HG03457 (cell line): ENCODE measurements around the gene TMEM88.

ENCODE experiments used
- ATAC-seq: cut with Tn5 transposase; IDR thresholded peaks from one replicate; pipeline ENCODE4 v1.9.1; 2021; ENCODE audit warnings: moderate number of reproducible peaks; ENCODE audit not compliant: unreplicated experiment

Gene TMEM88

DNA sequence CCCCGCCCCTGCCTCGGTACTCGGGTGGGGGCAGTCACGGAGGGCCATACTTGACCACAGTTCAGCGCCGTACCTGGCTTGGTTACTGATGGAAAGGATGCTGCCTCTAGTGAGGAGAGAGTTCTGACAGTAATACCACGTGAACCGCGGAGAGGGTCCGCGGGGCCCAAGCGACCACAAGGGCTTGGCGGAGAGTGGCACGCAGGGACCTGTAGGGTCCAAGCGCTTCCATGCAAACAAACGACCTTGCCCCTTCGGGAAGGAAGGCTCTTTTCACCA lies 11.7 kb upstream of the TMEM88 start:
- no peak for ATAC-seq

GRCh38 chr17:7843536-7844291 lies 11.2 kb upstream of the TMEM88 start:
- ATAC-seq: no peak

GRCh38 chr17:7844292-7845154 lies 10.3 kb upstream of the TMEM88 start:
- no peak for ATAC-seq

DNA sequence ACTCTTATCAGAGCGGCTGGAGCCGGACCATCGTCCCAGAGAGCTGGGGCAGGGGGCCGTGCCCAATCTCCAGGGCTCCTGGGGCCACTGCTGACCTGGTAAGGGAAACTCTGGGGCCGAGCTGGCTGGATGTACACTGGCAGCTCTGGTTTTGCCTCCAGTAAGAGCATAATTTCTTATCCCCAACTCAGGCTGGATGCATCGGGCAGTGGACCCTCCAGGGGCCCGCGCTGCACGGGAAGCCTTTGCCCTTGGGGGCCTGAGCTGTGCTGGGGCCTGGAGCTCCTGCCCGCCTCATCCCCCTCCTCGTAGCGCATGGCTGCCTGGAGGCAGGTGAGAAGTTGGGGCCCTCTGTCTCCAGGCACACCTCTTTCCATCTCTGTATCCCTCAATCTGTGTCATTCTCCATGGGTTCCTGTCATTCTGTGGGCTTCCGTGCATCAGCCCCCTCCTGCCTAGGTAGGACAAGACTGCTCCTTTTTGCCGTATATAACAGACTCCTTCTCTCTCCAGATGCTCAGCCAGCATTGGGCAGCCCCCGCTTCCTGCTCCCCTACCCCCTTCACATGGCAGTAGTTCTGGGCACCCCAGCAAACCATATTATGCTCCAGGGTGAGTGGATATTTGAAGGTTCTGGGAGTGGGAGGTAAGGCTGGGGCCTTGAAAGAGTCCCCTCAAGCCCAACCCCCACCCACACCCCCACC lies 9.4 kb upstream of the TMEM88 start:
- no peak for ATAC-seq

DNA sequence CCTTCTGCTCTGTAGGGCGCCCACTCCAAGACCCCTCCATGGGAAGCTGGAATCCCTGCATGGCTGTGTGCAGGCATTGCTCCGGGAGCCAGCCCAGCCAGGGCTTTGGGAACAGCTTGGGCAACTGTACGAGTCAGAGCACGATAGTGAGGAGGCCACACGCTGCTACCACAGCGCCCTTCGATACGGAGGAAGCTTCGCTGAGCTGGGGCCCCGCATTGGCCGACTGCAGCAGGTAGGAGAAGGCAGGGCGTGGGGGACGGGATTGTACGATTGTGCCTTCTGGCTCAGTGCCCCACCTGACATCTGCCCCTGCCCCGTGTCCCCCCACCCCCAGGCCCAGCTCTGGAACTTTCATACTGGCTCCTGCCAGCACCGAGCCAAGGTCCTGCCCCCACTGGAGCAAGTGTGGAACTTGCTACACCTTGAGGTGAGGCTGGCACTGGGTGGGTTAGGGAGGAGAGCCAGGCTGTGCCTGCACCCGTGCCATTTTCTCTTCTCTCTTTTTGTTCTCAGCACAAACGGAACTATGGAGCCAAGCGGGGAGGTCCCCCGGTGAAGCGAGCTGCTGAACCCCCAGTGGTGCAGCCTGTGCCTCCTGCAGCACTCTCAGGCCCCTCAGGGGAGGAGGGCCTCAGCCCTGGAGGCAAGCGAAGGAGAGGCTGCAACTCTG lies 8.7 kb upstream of the TMEM88 start:
- no peak for ATAC-seq

DNA sequence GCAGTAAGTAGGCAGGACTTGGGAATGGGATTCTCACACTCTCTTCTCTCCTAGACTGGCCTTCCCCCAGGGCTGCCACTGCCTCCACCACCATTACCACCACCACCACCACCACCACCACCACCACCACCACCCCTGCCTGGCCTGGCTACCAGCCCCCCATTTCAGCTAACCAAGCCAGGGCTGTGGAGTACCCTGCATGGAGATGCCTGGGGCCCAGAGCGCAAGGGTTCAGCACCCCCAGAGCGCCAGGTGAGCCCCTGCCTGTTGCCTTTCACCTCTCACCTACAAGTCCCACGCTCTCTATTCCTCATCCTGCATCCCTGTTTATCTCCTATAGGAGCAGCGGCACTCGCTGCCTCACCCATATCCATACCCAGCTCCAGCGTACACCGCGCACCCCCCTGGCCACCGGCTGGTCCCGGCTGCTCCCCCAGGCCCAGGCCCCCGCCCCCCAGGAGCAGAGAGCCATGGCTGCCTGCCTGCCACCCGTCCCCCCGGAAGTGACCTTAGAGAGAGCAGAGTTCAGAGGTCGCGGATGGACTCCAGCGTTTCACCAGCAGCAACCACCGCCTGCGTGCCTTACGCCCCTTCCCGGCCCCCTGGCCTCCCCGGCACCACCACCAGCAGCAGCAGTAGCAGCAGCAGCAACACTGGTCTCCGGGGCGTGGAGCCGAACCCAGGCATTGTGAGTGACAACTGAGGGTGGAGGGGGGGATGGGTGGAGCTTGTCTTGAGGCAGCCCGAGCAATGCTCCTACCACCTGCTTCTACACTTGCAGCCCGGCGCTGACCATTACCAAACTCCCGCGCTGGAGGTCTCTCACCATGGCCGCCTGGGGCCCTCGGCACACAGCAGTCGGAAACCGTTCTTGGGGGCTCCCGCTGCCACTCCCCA lies 7.9 kb upstream of the TMEM88 start:
- no peak for ATAC-seq

GRCh38 chr17:7848131-7848579 lies 6.7 kb upstream of the TMEM88 start:
- no peak for ATAC-seq

GRCh38 chr17:7848739-7849129 lies 6.1 kb upstream of the TMEM88 start:
- ATAC-seq: no peak

DNA sequence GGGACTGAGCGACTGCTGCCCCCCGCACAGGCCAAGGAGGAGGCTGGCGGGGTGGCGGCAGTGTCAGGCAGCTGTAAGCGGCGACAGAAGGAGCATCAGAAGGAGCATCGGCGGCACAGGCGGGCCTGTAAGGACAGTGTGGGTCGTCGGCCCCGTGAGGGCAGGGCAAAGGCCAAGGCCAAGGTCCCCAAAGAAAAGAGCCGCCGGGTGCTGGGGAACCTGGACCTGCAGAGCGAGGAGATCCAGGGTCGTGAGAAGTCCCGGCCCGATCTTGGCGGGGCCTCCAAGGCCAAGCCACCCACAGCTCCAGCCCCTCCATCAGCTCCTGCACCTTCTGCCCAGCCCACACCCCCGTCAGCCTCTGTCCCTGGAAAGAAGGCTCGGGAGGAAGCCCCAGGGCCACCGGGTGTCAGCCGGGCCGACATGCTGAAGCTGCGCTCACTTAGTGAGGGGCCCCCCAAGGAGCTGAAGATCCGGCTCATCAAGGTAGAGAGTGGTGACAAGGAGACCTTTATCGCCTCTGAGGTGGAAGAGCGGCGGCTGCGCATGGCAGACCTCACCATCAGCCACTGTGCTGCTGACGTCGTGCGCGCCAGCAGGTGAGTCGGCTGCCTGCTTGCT lies 5.6 kb upstream of the TMEM88 start:
- no peak for ATAC-seq

GRCh38 chr17:7849751-7850504 lies 4.9 kb upstream of the TMEM88 start:
- no peak for ATAC-seq

DNA sequence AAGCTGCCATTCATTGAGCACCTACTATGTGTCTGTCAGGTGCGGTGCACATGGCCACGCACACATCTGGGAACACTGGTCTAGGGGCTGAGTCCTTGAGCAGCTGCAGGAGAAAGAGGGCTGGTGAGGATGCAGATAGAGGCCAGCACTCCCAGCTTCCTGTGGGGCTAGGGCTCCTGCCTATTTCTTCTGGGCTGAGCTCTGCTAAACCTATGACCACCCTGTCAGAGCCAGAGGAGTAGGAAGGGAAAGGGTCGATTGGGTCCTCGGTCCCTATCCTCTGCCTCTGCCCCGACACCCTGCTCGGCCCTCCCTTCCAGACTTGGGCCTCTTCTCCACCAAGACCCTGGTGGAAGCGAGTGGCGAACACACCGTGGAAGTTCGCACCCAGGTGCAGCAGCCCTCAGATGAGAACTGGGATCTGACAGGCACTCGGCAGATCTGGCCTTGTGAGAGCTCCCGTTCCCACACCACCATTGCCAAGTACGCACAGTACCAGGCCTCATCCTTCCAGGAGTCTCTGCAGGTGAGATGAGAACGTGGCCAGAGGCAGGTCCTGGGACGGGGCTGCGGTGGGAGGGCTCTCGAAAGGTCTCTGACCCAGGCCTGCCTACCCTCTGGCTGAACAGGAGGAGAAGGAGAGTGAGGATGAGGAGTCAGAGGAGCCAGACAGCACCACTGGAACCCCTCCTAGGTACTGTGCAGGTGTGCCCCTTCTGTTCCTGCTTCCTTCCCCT lies 4.0 kb upstream of the TMEM88 start:
- ATAC-seq: no peak

DNA sequence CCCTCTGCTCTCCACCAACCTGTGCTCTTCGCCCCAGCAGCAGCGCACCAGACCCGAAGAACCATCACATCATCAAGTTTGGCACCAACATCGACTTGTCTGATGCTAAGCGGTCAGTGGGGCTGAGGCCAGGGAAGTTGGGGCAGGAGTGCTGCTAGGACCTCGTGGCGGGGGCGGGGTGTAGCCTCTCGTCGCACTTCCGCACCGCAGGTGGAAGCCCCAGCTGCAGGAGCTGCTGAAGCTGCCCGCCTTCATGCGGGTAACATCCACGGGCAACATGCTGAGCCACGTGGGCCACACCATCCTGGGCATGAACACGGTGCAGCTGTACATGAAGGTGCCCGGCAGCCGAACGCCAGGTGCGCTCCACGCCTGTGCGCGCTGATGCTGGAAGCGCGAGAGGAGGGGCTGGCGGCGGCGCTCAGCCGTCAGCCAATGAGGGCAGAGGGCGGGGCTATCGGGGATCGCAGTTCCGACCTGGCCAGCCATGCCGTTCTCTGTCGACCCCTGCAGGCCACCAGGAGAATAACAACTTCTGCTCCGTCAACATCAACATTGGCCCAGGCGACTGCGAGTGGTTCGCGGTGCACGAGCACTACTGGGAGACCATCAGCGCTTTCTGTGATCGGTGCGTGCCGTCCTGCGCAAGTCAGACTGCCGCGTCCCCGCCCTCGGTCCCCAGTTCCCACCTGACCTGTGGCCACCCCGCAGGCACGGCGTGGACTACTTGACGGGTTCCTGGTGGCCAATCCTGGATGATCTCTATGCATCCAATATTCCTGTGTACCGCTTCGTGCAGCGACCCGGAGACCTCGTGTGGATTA lies 3.2 kb upstream of the TMEM88 start:
- ATAC-seq: peak; percentile 44

GRCh38 chr17:7852262-7852670 lies 2.6 kb upstream of the TMEM88 start:
- ATAC-seq: no peak

GRCh38 chr17:7852919-7853690 lies 1.8 kb upstream of the TMEM88 start:
- no peak for ATAC-seq

- ATAC-seq: no peak
Measured at GRCh38 chr17:7853691-7854038, 1.2 kb upstream of the TMEM88 start.

DNA sequence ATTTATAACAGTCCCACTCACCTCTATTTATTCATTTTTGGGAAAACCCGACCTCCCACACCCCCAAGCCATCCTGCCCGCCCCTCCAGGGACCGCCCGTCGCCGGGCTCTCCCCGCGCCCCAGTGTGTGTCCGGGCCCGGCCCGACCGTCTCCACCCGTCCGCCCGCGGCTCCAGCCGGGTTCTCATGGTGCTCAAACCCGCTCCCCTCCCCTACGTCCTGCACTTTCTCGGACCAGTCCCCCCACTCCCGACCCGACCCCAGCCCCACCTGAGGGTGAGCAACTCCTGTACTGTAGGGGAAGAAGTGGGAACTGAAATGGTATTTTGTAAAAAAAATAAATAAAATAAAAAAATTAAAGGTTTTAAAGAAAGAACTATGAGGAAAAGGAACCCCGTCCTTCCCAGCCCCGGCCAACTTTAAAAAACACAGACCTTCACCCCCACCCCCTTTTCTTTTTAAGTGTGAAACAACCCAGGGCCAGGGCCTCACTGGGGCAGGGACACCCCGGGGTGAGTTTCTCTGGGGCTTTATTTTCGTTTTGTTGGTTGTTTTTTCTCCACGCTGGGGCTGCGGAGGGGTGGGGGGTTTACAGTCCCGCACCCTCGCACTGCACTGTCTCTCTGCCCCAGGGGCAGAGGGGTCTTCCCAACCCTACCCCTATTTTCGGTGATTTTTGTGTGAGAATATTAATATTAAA lies 638 bp upstream of the TMEM88 start:
- ATAC-seq: no peak
